Keratinocyte (primary cell): Measurements from ENCODE around the gene PPARA. TPM values are rescaled to one million over a fixed set of nuclear protein-coding genes. Genes with fewer than 3 reads are reported as not detected.

ENCODE experiments used
- DNase-seq: peaks from one replicate; pipeline ENCODE4 v3.0.0-alpha.2; 2011; ENCODE audit warnings: low read depth, missing footprints, low spot score
- FAIRE-seq: peaks from 2 replicates; lab custom pipeline; 2011; peaks lifted over from hg19 to GRCh38; lab: Jason Lieb, UNC
- H2AFZ ChIP-seq: 2 replicates; pipeline ENCODE4 v1.6.0; 2012; ENCODE audit warnings: low read length, control low read depth, inconsistent platforms; ENCODE audit not compliant: control insufficient read depth
- H3K27ac ChIP-seq: 2 replicates; pipeline ENCODE4 v1.5.1; 2011; ENCODE audit warnings: low read length; ENCODE audit not compliant: control insufficient read depth, insufficient read depth
- H3K27me3 ChIP-seq: 3 replicates; pipeline ENCODE4 v1.6.0; 2011; ENCODE audit warnings: low read length; ENCODE audit not compliant: control insufficient read depth, insufficient read depth; ENCODE audit errors: extremely low read depth
- H3K36me3 ChIP-seq, 2 experiments: 2 replicates in 1 of 2; 3 replicates in 1 of 2; pipeline ENCODE4 v1.5.1; 2011; ENCODE audit warnings: low read length in 2 of 2, mild to moderate bottlenecking in 1 of 2; ENCODE audit not compliant: control insufficient read depth in 2 of 2, insufficient read depth in 2 of 2; ENCODE audit errors: extremely low read depth in 1 of 2
- H3K4me1 ChIP-seq: 3 replicates; pipeline ENCODE4 v1.5.1; 2011; ENCODE audit warnings: low read length; ENCODE audit not compliant: control insufficient read depth, insufficient read depth; ENCODE audit errors: extremely low read depth
- H3K4me2 ChIP-seq: 3 replicates; pipeline ENCODE4 v1.6.0; 2011; ENCODE audit warnings: low read depth, low read length; ENCODE audit not compliant: control insufficient read depth, insufficient read depth; ENCODE audit errors: extremely low read depth
- H3K4me3 ChIP-seq, 3 experiments: fragments of 200-600 bp in 1 of 3; sonication (generic) in 1 of 3; 2 replicates in 2 of 3; 3 replicates in 1 of 3; pipeline ENCODE4 v1.5.1; 2011 to 2016; ENCODE audit warnings: low read length in 3 of 3, mild to moderate bottlenecking in 3 of 3, control low read depth in 2 of 3, inconsistent platforms in 1 of 3, low read depth in 1 of 3, mixed read lengths in 1 of 3, mixed run types in 1 of 3, moderate library complexity in 1 of 3; ENCODE audit not compliant: control insufficient read depth in 2 of 3, insufficient read depth in 2 of 3; ENCODE audit errors: extremely low read depth in 1 of 3
- H3K79me2 ChIP-seq: 2 replicates; pipeline ENCODE4 v1.6.0; 2012; ENCODE audit warnings: low read length; ENCODE audit not compliant: control insufficient read depth, insufficient read depth
- H3K9ac ChIP-seq: 3 replicates; pipeline ENCODE4 v1.6.0; 2011; ENCODE audit warnings: low read length; ENCODE audit not compliant: control insufficient read depth, insufficient read depth; ENCODE audit errors: extremely low read depth
- H3K9me1 ChIP-seq: 3 replicates; pipeline ENCODE4 v1.6.0; 2011; ENCODE audit warnings: low read length; ENCODE audit not compliant: control insufficient read depth, insufficient read depth; ENCODE audit errors: extremely low read depth
- H3K9me3 ChIP-seq: 2 replicates; pipeline ENCODE4 v1.5.1; 2012; ENCODE audit warnings: low read depth, low read length; ENCODE audit not compliant: control insufficient read depth
- H4K20me1 ChIP-seq: 3 replicates; pipeline ENCODE4 v1.6.0; 2011; ENCODE audit warnings: low read length; ENCODE audit not compliant: control insufficient read depth, insufficient read depth; ENCODE audit errors: extremely low read depth
- CTCF ChIP-seq, 3 experiments: IDR thresholded peaks in 1 of 3; conservative IDR thresholded peaks in 1 of 3; optimal IDR thresholded peaks in 1 of 3; 2 replicates in 2 of 3; 3 replicates in 1 of 3; pipeline versions ENCODE3 to v1.5.1; 2011; ENCODE audit warnings: low read length in 3 of 3, mild to moderate bottlenecking in 3 of 3, moderate library complexity in 2 of 3, control low read depth in 1 of 3, inconsistent platforms in 1 of 3; ENCODE audit not compliant: insufficient read depth in 2 of 3; ENCODE audit errors: extremely low read depth in 1 of 3
- EZH2 ChIP-seq: IDR thresholded peaks from one replicate; pipeline ENCODE4 v1.6.1; 2012; ENCODE audit warnings: inconsistent platforms, mild to moderate bottlenecking, low read length, moderate library complexity
- dilution Hi-C: fragments of 300-500 bp; cut with MboI; formaldehyde crosslinking; loops from one replicate; pipeline ENCODE4 v1.7.0; 2020; ENCODE audit warnings: low sequenced_read_pairs; ENCODE audit not compliant: extremely low pct_ligation_motif_present
- polyA plus RNA-seq, 5 experiments: library from polyadenylated mRNA; depleted of rRNA in 3 of 5; stranded (reverse) in 3 of 5; stranded (forward) in 1 of 5; unstranded in 1 of 5; fragments of >200 nt; gene quantifications; 1 replicate in 1 of 5; 2 replicates in 3 of 5; 3 replicates in 1 of 5; pipeline versions ENCODE4 v1.2.1 to v1.2.3, GENCODE V29; 2011 to 2012; ENCODE audit warnings: missing spikeins in 2 of 5, low read depth in 1 of 5, low replicate concordance in 1 of 5

The PPARA gene
- polyA plus RNA-seq, 1 donor (not counting 4 experiments of a cell fraction or from before 2014, with no cell fraction given): 4.9 TPM

GRCh38 chr22:46149512-46150033 lies 753 bp upstream of the PPARA start:
- H3K9ac ChIP-seq: peak overlapping the region; percentile 28
- peaks cover 9% of the 10 kb centered on the region for H3K27me3 ChIP-seq
- FAIRE-seq: no peak
- no peak for DNase-seq
- peaks cover 31% of the 10 kb centered on the region for H3K4me1 ChIP-seq
- dilution Hi-C loops: loop anchor here (5.0 kb wide), 1 partner anchor 93 kb away; no protein-coding TSS in a partner anchor
- H3K9me1 ChIP-seq: no peaks in the 10 kb centered on the region
- H2AFZ ChIP-seq: peak overlapping the region; percentile 58
- H3K4me3 ChIP-seq: peak overlapping the region; percentile 37 to 65 (median 59)
- H3K4me2 ChIP-seq: peak overlapping the region; percentile 74
- no peak for TF ChIP-seq CTCF (optimal IDR thresholded peaks at IDR 0.05 in 1 of 3, IDR thresholded peaks at IDR 0.05 in 1 of 3, conservative IDR thresholded peaks at IDR 0.05 in 1 of 3; ENCODE audit: extremely low read depth in 1 of 3, insufficient read depth in 2 of 3, low read length in 3 of 3)
- TF ChIP-seq EZH2: no peak
- no peaks in the 10 kb centered on the region for H3K9me3 ChIP-seq
- H3K79me2 ChIP-seq: no peaks in the 10 kb centered on the region
- H3K27ac ChIP-seq: no peak overlapping the region
- H4K20me1 ChIP-seq: no peaks in the 10 kb centered on the region
- H3K36me3 ChIP-seq: peaks cover 2 to 3% of the 10 kb centered on the region in 2 experiments

GRCh38 chr22:46150655-46151477 lies 540 bp downstream of the PPARA start:
- TF ChIP-seq CTCF (optimal IDR thresholded peaks at IDR 0.05 in 1 of 3, IDR thresholded peaks at IDR 0.05 in 1 of 3, conservative IDR thresholded peaks at IDR 0.05 in 1 of 3; ENCODE audit: extremely low read depth in 1 of 3, insufficient read depth in 2 of 3, low read length in 3 of 3): no peak
- TF ChIP-seq EZH2: no peak
- no peaks in the 10 kb centered on the region for H3K9me1 ChIP-seq
- peaks cover 5% of the 10 kb centered on the region for H3K27me3 ChIP-seq
- peak overlapping the region; percentile 52 for H3K27ac ChIP-seq
- H3K4me2 ChIP-seq: peak overlapping the region; percentile 96
- dilution Hi-C loops: no loop called here
- H3K4me3 ChIP-seq: peak overlapping the region; percentile 78 to 87 (median 81)
- no peaks in the 10 kb centered on the region for H3K79me2 ChIP-seq
- H4K20me1 ChIP-seq: no peaks in the 10 kb centered on the region
- H2AFZ ChIP-seq: peak overlapping the region; percentile 71
- peaks cover 2 to 3% of the 10 kb centered on the region in 2 experiments for H3K36me3 ChIP-seq
- FAIRE-seq: no peak
- H3K9me3 ChIP-seq: no peaks in the 10 kb centered on the region
- peak overlapping the region; percentile 76 for H3K9ac ChIP-seq
- peaks cover 31% of the 10 kb centered on the region for H3K4me1 ChIP-seq
- DNase-seq: no peak
